ENCODE measurements around the gene BRI3.

Gene BRI3

DNA sequence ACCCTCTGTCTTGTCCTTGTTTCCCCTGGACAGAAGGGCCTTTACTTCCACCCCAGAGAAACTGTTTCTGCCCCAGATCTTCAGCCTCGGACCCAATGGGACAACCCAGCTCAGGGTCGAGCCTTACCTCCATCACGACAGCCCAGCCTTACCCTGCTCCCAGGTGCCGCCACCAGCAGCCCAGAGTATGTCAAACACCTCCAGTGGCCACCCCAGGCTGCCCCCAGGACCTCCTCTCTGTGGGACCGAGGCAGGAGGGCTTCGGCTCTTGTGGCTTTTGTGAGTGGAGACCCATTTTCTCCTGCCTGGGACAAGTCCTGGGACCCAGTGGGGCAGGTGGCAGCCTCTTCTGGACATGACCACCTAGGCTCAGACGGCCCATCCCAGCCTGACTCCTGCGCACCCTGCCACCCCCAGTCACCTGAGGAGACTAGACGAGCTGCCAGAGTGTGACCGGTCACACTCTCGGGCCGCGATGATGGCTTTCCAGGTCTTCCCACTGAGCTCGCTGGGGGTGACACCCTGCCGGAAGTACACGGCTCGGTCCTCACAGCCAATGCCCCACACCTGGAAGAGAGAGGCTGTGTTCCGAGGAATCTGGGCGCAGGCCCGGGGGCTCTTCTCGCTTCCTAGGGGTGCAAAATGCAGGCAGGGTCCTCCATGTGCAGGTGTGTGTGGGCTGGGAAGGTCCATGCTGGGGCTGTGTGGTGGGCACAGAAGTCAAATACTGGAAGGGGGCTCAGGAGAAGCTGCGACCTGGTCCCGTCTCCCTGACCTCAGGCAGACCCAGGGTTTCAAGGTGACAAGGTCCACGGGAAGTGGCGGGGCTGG lies 44.9 kb upstream of the BRI3 start:
- no peak for TF ChIP-seq CTCF (IDR thresholded peaks at IDR 0.05)
- DNase-seq (ENCODE audit: low spot score), result peak; percentile 72
- H3K4me3 ChIP-seq, result no peak overlapping the region
- H3K27ac ChIP-seq, result no peak overlapping the region

- DNase-seq (ENCODE audit: low spot score), result peak; percentile 72
Measured at GRCh38 chr7:98238076-98238475, 43.4 kb upstream of the BRI3 start.

DNA sequence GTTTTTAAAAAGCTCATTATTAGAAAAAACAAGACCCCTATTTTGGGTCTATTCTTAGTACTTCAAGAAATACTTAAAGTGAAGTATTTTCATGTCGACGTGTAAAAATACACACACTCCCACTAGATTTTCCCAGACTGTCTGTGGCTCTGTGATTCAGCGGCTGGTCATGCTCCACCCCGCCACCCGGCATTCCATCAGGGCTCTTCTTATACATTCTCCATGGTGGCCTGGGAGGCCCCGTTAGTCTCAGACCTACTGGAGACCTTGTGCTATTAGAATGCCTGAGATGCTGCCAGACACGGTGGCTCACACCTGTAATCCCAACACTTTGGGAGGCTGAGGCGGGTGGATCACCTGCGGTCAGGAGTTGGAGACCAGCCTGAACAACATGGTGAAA lies 42.5 kb upstream of the BRI3 start:
- Histone ChIP-seq H3K27ac (no peak overlapping the region), H3K4me3 (no peak overlapping the region)
- TF ChIP-seq CTCF (IDR thresholded peaks at IDR 0.05), result no peak
- no peak for DNase-seq (ENCODE audit: low spot score)

More at GRCh38 chr7:98238076-98238475, 43.4 kb upstream of the BRI3 start:
- H3K4me3 ChIP-seq, result no peak overlapping the region
- no peak overlapping the region for H3K27ac ChIP-seq
- TF ChIP-seq CTCF (IDR thresholded peaks at IDR 0.05), result no peak

GRCh38 chr7:98240961-98241673 lies 40.4 kb upstream of the BRI3 start:
- peak; percentile 66 for DNase-seq (ENCODE audit: low spot score)

DNA sequence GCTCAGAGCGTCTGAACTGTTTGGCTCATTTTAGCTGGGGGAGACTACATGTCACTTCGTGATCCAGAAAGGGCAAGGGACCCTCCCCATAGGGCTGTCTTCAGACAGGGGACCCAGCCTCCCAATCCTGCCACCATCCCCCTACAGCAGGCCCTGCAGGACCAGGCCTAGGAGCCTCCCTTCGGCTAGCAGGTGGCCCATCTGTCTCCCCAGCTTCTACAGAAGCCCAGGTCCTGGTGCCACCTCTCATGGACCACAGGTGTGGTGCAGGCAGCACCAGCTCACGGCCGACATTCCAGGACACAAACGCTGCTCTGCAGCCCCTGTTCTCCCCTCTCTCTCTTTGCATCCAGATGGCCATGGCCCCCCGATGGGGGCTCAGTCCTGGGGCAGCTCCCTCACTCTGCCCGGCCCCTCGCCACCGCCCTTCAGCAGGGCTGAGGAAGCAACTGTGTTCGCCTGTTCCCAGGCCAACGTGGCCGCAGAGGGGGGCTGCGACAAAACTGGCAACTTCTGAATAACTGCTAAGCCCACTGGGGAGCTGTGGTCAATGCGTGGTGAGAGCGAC lies 39.7 kb upstream of the BRI3 start:
- Histone ChIP-seq H3K27ac (no peak overlapping the region), H3K4me3 (no peak overlapping the region)
- DNase-seq (ENCODE audit: low spot score), result peak; percentile 66
- TF ChIP-seq CTCF (IDR thresholded peaks at IDR 0.05), result no peak

More at GRCh38 chr7:98240961-98241673, 40.4 kb upstream of the BRI3 start:
- H3K27ac ChIP-seq, result no peak overlapping the region
- TF ChIP-seq CTCF (IDR thresholded peaks at IDR 0.05), result peak; percentile 42
- no peak overlapping the region for H3K4me3 ChIP-seq

DNA sequence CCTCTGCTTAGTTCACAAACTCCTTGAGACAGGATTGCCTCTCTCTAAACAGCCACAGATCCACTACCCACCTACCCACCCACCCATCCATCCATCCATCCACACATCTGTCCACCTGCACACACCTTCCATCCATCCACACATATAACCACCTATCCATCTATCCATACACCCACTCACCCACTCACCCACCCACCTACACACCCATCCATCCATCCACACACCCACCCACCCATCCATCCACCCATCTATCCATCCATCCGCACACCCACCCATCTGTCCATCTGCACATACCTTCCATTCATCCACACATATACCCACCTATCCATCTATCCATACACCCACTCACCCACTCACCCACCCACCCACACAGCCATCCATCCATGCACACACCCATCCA lies 39.1 kb upstream of the BRI3 start:
- Histone ChIP-seq H3K4me3 (no peak overlapping the region), H3K27ac (no peak overlapping the region)
- DNase-seq (ENCODE audit: low spot score), result no peak
- no peak for TF ChIP-seq CTCF (IDR thresholded peaks at IDR 0.05)
